HG03196 (cell line): Measurements from ENCODE around the gene BDNF.

Source experiments
- ATAC-seq: cut with Tn5 transposase; IDR thresholded peaks from one replicate; pipeline ENCODE4 v1.9.1; 2021; ENCODE audit not compliant: unreplicated experiment

BDNF gene

DNA sequence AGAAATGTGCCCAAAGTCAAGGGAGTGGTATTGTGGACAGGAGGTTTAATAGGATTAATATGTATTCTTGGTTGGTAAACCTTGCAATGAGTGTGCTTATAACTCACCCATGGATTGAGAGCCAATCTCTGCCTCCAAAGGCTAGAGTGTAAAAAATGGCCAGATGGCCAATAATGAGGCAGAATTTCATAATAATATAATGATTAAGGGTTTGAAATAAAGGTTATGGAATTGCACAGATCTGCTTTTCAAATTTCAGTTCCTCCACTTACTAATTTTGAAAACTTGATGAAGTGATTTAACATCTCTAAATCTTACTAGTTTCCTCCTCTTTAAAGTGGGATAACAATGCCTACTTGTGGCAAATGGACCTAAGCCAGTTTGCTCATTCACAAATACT is 94.8 kb downstream of the BDNF start:
- no peak for ATAC-seq
